AG04450 (cell line): ENCODE data around the gene NCAM1. TPM values are rescaled to one million over a fixed set of nuclear protein-coding genes. Genes with fewer than 3 reads are reported as not detected.

Experiments
- CTCF ChIA-PET: fragments of 300-600, 350-600 bp; formaldehyde crosslinking; extraction: SDS; loops from one replicate; lab custom pipeline; 2022; ENCODE audit warnings: antibody characterized with exemption, inconsistent platforms; lab: Charles Lee
- POLR2A ChIA-PET: fragments of 350-600 bp; formaldehyde crosslinking; extraction: SDS; loops from one replicate; lab custom pipeline; 2021; ENCODE audit warnings: antibody characterized with exemption, inconsistent platforms; lab: Yijun Ruan, JAX
- DNase-seq: peaks from one replicate; pipeline ENCODE4 v3.0.0-alpha.2; 2011; ENCODE audit warnings: low read depth, low spot score
- H3K27ac ChIP-seq: one replicate; pipeline ENCODE4 v1.5.1; 2012; ENCODE audit warnings: low read depth, low read length, control low read depth
- H3K27me3 ChIP-seq: one replicate; pipeline ENCODE4 v1.6.0; 2012; ENCODE audit warnings: low read length; ENCODE audit not compliant: control insufficient read depth, insufficient read depth
- H3K4me3 ChIP-seq: 2 replicates; pipeline ENCODE4 v1.5.1; 2011; ENCODE audit warnings: mild to moderate bottlenecking, low read depth, low read length, control low read depth
- H3K9me3 ChIP-seq: 2 replicates; pipeline ENCODE4 v1.5.1; 2012; ENCODE audit warnings: low read length; ENCODE audit not compliant: control insufficient read depth, insufficient read depth
- CTCF ChIP-seq: IDR thresholded peaks from 2 replicates; pipeline ENCODE4 v1.5.1; 2011; ENCODE audit warnings: low read depth, low read length, control low read depth, inconsistent platforms
- polyA plus RNA-seq: library from polyadenylated mRNA; depleted of rRNA; stranded (reverse); fragments of >200 nt; gene quantifications from 2 replicates; pipeline ENCODE4 v1.2.3, GENCODE V29; 2011

Gene NCAM1
- polyA plus RNA-seq, 1 experiment = not detected

- no peaks in the 10 kb centered on the region for H3K27me3 ChIP-seq
- H3K27ac ChIP-seq = no peak overlapping the region
- ChIA-PET CTCF (no interaction called here), POLR2A (no interaction called here)
- H3K4me3 ChIP-seq = no peak overlapping the region
- no peak for DNase-seq
- no peaks in the 10 kb centered on the region for H3K9me3 ChIP-seq
- no peak for TF ChIP-seq CTCF
These were observed 186.9 kb downstream of the NCAM1 start for GRCh38 chr11:113148076-113148475.

DNA sequence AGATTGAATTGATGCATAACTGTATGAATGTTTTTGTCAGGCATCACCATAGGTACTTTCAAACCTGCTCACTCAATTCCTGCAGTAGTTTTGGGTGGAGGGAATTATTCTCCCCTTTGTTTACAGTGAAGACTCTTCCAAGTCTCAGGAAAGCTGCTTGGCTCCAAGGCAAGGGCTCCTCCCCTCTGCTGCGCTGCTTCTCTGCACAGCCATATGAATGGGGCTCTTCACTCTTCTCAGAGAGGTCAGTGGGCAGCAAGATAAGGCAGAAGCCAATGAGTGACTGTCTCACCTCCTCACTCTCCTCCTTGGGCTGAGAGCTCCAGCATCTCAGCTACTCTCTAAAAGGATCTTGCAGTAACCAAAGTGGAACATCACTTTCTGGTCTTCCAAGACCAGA, 187.4 kb downstream of the NCAM1 start:
- no peak for DNase-seq
- ChIA-PET CTCF (no interaction called here), POLR2A (no interaction called here)
- Histone ChIP-seq H3K4me3 (no peak overlapping the region), H3K27me3 (no peaks in the 10 kb centered on the region), H3K9me3 (no peaks in the 10 kb centered on the region), H3K27ac (no peak overlapping the region)
- TF ChIP-seq CTCF = no peak

GRCh38 chr11:113151521-113151920, 190.3 kb downstream of the NCAM1 start:
- CTCF ChIA-PET = no interaction called here
- H3K27ac ChIP-seq = no peak overlapping the region
- DNase-seq = no peak

DNA sequence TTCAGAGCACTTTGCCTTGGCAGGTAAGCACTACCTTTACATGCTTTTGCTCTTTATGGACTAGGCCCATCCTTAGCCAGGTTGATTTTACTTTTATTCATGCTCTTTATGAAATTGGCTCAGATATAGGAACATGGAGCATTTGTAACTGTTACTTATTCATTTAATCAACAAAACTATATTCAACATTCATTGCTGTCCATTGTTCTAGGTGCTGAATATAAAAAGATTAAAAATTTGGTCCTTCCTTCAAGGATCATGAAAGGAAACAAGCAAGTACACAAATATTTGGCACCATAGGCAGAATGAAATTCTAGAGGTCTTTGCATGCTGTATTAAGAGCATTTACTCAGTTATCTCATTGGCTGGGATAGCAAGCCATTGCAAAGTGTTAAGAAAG, 191.3 kb downstream of the NCAM1 start:
- no peak overlapping the region for H3K4me3 ChIP-seq
- no peaks in the 10 kb centered on the region for H3K9me3 ChIP-seq
- H3K27me3 ChIP-seq = no peaks in the 10 kb centered on the region
- TF ChIP-seq CTCF = no peak
- POLR2A ChIA-PET = no interaction called here
- no peak for DNase-seq
- no peak overlapping the region for H3K27ac ChIP-seq
- CTCF ChIA-PET = no interaction called here

More at GRCh38 chr11:113151521-113151920, 190.3 kb downstream of the NCAM1 start:
- Histone ChIP-seq H3K27me3 (no peaks in the 10 kb centered on the region), H3K4me3 (no peak overlapping the region), H3K9me3 (no peaks in the 10 kb centered on the region)
- POLR2A ChIA-PET = no interaction called here
- no peak for TF ChIP-seq CTCF

DNA sequence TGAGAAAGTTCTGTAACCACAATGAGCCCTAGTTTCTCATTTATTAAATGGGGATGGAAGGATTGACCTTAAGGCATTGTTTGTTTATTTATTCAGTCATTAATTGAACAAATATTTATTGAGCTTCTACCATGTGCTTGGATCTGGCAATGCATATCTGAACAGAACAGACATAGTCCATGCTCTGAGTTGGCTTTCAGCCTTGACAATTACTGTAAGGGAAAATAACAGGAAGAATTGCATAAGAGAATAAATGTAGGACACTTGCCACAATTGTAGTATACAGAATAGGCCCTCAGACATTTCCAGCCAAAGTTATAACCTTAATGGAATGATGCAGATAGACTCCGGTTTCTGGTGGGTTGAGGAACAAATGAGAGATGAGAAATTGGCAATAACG, 192.6 kb downstream of the NCAM1 start:
- CTCF ChIA-PET = no interaction called here
- no peaks in the 10 kb centered on the region for H3K27me3 ChIP-seq
- no peak overlapping the region for H3K4me3 ChIP-seq
- TF ChIP-seq CTCF = no peak
- no peak overlapping the region for H3K27ac ChIP-seq
- DNase-seq = no peak
- no peaks in the 10 kb centered on the region for H3K9me3 ChIP-seq
- POLR2A ChIA-PET = no interaction called here
